Measurements from ENCODE around the gene GNPTAB. TPM values are rescaled to one million over a fixed set of nuclear protein-coding genes. Genes with fewer than 3 reads are reported as not detected.

GNPTAB gene
- total RNA-seq, 2 experiments from 2014 or later, result 38.9 to 66.5 TPM

DNA sequence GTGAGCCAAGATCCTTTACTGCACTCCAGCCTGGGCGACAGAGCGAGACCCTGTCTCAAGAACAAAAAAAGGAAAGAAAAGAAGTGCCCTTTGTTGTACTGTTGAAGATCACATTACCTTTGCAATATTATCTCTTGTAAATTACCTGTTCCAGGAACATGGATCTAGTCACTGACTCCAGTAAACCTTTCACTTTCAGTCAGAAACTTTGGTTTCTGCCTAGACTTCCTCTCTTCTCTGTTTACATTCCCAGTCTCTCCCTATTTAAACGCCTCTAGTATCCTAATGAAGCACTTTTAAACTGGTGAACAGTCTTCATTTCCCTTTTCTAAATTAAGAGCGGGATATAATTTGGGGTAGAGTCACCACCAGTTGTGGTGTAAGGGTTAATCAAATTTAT, 120.5 kb downstream of the GNPTAB start:
- 0 out of 2 replicates have a peak, but pooled peaks cover 3% of the 10 kb centered on the region for H4K20me1 ChIP-seq (ENCODE audit: insufficient read depth, low read length)
- TF ChIP-seq EZH2phosphoT487 (IDR thresholded peaks at IDR 0.05; ENCODE audit: borderline replicate concordance, low read depth, low read length), result no peak
- TF ChIP-seq, protein P1, sequence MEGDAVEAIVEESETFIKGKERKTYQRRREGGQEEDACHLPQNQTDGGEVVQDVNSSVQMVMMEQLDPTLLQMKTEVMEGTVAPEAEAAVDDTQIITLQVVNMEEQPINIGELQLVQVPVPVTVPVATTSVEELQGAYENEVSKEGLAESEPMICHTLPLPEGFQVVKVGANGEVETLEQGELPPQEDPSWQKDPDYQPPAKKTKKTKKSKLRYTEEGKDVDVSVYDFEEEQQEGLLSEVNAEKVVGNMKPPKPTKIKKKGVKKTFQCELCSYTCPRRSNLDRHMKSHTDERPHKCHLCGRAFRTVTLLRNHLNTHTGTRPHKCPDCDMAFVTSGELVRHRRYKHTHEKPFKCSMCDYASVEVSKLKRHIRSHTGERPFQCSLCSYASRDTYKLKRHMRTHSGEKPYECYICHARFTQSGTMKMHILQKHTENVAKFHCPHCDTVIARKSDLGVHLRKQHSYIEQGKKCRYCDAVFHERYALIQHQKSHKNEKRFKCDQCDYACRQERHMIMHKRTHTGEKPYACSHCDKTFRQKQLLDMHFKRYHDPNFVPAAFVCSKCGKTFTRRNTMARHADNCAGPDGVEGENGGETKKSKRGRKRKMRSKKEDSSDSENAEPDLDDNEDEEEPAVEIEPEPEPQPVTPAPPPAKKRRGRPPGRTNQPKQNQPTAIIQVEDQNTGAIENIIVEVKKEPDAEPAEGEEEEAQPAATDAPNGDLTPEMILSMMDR (conservative IDR thresholded peaks at IDR 0.05; ENCODE audit: low read length), result no peak
- H3K9me2 ChIP-seq (ENCODE audit: insufficient read depth, low read length), result no peaks in the 10 kb centered on the region
- ChIA-PET CTCF (ENCODE audit: unreplicated experiment) (no interaction called here), POLR2A (no interaction called here)
- no peak overlapping the region for H3K27ac ChIP-seq (ENCODE audit: low read depth, low read length, poor library complexity, severe bottlenecking)
- peaks cover 4% of the 10 kb centered on the region for H3K4me1 ChIP-seq (ENCODE audit: insufficient read depth, low read length, poor library complexity, severe bottlenecking)
- no peaks in the 10 kb centered on the region; the same call in 1 of the 2 replicates for H3K36me3 ChIP-seq (ENCODE audit: insufficient read depth, low read length)
- BruUV-seq (replicated peaks), result no TSS peak
- no peak overlapping the region for H2AFZ ChIP-seq (ENCODE audit: low read length)
- peaks cover 19% of the 10 kb centered on the region; the same call in 1 of the 2 replicates for H3K79me2 ChIP-seq (ENCODE audit: insufficient read depth, low read depth, low read length)
- H3K9me3 ChIP-seq (ENCODE audit: low read length), result no peaks in the 10 kb centered on the region
- intact Hi-C loops (cut with micrococcal nuclease; ENCODE audit: unreplicated experiment), result no loop called here
- no peak overlapping the region for H3K4me2 ChIP-seq (ENCODE audit: low read length)
- no peak overlapping the region for H3K4me3 ChIP-seq (ENCODE audit: low read depth, low read length, poor library complexity, severe bottlenecking)
- DNase-seq (ENCODE audit: low spot score), result no peak

DNA sequence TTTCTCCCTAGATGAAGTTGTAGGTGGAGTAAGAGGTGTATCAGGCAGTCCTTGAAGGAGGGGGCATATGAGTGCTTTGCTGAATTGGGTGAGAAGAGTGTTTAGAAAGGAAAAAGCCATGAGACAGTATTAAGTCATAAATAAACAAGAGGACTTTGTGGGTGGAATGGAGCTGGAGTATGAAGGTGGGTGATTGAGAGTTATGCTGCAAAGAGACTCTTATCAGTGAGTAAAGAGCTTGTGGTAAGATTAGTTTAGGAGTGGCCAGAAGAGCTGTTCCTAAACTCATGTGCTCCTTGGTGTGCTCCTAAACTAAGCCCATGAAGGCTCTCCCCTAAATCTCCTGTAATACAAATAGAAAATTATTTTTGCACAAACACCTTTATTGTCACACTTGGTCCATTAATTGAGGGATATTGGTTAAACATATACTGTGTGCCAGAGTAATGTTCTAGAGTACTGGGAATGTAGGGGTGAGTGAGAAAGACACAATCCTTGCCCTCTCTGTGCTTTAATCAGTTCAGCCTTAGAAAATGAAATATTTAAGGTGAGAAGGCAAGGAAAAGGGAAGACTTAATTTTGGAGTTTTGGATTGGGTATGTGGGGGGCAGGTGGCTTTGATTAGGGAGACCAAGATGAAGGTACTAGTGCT, 123.5 kb downstream of the GNPTAB start:
- Histone ChIP-seq H3K9me2 (ENCODE audit: insufficient read depth, low read length) (no peaks in the 10 kb centered on the region), H4K20me1 (ENCODE audit: insufficient read depth, low read length) (0 out of 2 replicates have a peak, but pooled peaks cover 3% of the 10 kb centered on the region), H3K9me3 (ENCODE audit: low read length) (no peaks in the 10 kb centered on the region), H3K4me2 (ENCODE audit: low read length) (no peak overlapping the region), H3K4me1 (ENCODE audit: insufficient read depth, low read length, poor library complexity, severe bottlenecking) (no peaks in the 10 kb centered on the region), H3K79me2 (ENCODE audit: insufficient read depth, low read depth, low read length) (peaks cover 19% of the 10 kb centered on the region; the same call in 1 of the 2 replicates), H3K4me3 (ENCODE audit: low read depth, low read length, poor library complexity, severe bottlenecking) (no peak overlapping the region), H2AFZ (ENCODE audit: low read length) (no peak overlapping the region), H3K27ac (ENCODE audit: low read depth, low read length, poor library complexity, severe bottlenecking) (no peak overlapping the region), H3K36me3 (ENCODE audit: insufficient read depth, low read length) (no peaks in the 10 kb centered on the region; the same call in 1 of the 2 replicates)
- DNase-seq (ENCODE audit: low spot score), result no peak
- intact Hi-C loops (cut with micrococcal nuclease; ENCODE audit: unreplicated experiment), result no loop called here
- no peak for TF ChIP-seq EZH2phosphoT487 (IDR thresholded peaks at IDR 0.05; ENCODE audit: borderline replicate concordance, low read depth, low read length)
- TF ChIP-seq, protein P1 (conservative IDR thresholded peaks at IDR 0.05; ENCODE audit: low read length), result no peak
- ChIA-PET POLR2A (interaction anchor here (0.6 to 1.1 kb wide), 4 partner anchors 8 to 148 kb away, joined by 3 to 6 read pairs (median 3); no protein-coding TSS in a partner anchor), CTCF (ENCODE audit: unreplicated experiment) (no interaction called here)
- no TSS peak for BruUV-seq (replicated peaks)

DNA sequence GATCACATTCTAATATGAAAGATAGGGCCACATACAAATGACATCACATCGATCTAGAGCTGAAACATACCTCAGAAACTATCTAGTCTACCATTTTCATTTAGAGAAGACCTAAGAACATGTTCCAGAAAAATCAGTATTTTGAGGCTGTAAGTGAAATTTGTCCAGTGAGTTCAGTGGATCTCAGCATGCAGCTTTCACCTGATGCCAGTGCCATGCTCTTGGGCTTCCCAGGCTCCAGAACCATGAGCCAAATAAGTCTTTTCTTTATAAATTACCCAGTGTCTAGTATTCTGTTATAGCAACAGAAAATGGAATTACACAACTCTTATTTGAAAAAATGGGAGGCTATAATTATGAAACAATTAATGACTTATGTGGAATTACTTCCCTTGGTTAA, 124.4 kb downstream of the GNPTAB start:
- no peak for DNase-seq (ENCODE audit: low spot score)
- ChIA-PET CTCF (ENCODE audit: unreplicated experiment) (no interaction called here), POLR2A (interaction anchor here (0.6 to 1.1 kb wide), 3 partner anchors 27 to 149 kb away, joined by 3 read pairs; no protein-coding TSS in a partner anchor)
- Histone ChIP-seq H3K27ac (ENCODE audit: low read depth, low read length, poor library complexity, severe bottlenecking) (no peak overlapping the region), H3K79me2 (ENCODE audit: insufficient read depth, low read depth, low read length) (peaks cover 19% of the 10 kb centered on the region; the same call in 1 of the 2 replicates), H2AFZ (ENCODE audit: low read length) (no peak overlapping the region), H3K9me2 (ENCODE audit: insufficient read depth, low read length) (no peaks in the 10 kb centered on the region), H3K9me3 (ENCODE audit: low read length) (no peaks in the 10 kb centered on the region), H3K4me2 (ENCODE audit: low read length) (no peak overlapping the region), H4K20me1 (ENCODE audit: insufficient read depth, low read length) (peaks cover 3% of the 10 kb centered on the region; the same call in 1 of the 2 replicates), H3K36me3 (ENCODE audit: insufficient read depth, low read length) (no peaks in the 10 kb centered on the region; the same call in 1 of the 2 replicates), H3K4me3 (ENCODE audit: low read depth, low read length, poor library complexity, severe bottlenecking) (no peak overlapping the region), H3K4me1 (ENCODE audit: insufficient read depth, low read length, poor library complexity, severe bottlenecking) (peaks cover 5% of the 10 kb centered on the region)
- intact Hi-C loops (cut with micrococcal nuclease; ENCODE audit: unreplicated experiment), result no loop called here
- no peak for TF ChIP-seq EZH2phosphoT487 (IDR thresholded peaks at IDR 0.05; ENCODE audit: borderline replicate concordance, low read depth, low read length)
- TF ChIP-seq, protein P1 (conservative IDR thresholded peaks at IDR 0.05; ENCODE audit: low read length), result no peak
- no TSS peak for BruUV-seq (replicated peaks)
